Measurements from ENCODE around the gene ADAMTS2.

DNA sequence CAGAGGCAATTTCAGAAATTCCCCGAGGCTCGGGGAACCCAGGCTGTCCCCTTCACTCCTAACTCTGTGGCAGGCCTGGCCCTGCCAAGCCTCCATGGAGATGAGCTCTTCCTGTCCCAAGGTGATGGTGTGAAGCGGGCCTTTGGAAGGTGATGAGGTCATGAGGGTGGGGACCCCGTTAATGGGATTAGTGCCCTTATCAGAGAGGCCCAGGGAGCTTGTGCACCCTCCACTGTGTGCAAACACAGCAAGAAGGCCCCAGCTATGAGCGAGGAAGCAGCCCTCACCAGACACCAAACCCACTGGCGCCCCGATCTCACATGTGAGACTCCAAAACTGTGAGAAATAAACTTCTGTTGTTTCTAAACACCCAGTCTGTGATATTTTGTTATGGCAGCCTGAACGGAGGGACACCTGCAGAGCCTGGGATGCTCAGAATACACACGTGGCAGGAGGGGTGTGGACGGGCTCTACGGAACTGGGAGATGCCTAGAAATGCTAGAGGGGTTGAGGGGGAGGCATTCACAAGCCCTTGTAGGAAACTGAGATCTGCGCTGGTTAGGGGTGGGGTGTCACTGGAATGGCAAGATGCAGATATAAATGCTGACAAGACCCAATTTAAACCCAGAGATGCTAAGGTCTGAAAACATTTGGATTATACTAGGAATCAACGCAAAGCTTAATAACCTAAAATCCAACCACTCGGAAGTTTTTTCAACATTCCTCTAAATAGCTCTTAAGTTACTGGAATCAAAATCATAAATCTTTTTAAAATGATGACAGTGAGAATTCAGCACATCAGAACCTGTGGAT is 46.9 kb downstream of the ADAMTS2 start:
- TF ChIP-seq POLR2AphosphoS5 (IDR thresholded peaks at IDR 0.05; ENCODE audit: borderline replicate concordance, low read depth, low read length) (no peak), EZH2 (IDR thresholded peaks at IDR 0.05) (no peak), FOXP2 (optimal IDR thresholded peaks at IDR 0.05; ENCODE audit: control extremely low read depth, extremely low read length, insufficient read depth) (no peak)
